Stromal cell of bone marrow (primary cell): ENCODE measurements around the gene CFDP1.

ENCODE experiments used
- DNase-seq: peaks from one replicate; pipeline ENCODE4 v3.0.0-alpha.2; 2012; ENCODE audit warnings: low read depth

The CFDP1 gene

DNA sequence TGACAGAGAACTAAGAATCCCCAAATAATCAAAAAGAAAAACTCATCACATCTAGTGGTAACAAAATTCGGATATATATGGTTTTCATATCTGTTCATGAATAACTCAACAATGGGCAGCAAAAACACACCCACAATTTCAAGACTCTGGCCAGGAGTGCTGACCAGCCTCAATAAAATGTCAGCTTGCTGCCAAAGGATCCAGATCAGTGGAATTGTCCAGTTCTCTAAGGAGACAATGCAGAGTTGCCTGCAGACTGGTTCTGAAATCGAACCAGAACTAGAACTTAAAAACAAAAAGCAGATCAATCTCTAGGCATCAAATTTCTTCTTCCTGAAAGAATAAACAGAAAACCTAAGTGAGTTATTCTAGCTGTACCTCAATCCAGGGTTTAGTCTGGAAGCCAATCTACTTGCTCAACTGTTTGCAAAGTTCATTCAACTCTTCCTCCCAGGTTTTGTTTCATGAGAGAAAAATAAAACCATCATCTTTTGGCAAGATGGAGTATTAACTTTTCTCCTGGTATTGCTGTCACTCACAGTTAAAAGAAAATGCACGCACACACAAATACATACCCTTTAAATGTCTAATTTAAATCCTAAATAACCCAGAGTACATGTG, 61.0 kb downstream of the CFDP1 start:
- peak; percentile 67 for DNase-seq

DNA sequence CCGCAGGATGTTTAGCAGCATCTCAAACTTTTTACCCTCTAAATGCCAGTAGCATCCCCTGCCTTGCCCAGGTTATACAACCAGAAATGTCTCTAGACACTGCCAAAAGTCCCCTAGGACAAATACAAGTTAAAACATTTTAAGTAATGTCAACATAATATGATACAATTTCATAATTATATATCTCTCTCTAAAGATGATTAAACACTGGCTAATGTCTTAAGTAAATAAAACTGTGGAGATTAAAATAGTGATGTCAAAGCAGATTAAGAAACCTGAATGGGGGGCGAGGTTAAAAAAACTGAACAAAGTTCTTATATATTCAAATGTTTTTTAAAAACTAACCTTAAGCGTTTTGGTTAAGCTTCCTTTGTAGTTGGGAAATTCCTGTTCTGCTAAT, 62.1 kb downstream of the CFDP1 start:
- DNase-seq: no peak

DNA sequence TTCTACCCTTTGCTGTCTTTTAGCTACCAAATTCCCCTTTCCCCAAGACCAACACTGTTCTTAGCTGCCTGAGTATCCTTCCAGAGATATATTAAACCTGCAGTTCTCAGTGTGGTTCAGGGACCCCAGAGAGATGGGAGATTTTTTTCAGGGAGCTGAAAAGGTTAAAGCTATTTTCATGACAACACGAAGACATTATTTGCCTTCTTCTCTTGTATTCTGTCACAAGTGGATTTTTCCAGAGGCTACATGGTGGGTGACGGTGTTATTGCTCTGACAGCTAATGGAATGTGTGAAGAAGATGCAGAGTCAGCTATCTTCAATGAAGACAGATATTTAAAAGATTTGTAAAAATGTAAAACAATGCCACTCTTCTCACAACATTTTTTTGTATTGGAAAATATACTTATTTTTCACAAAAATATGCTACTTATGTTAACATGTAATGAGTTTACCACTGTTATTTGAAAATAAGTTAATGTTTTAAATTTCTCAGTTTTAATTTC, 69.0 kb downstream of the CFDP1 start:
- DNase-seq: no peak

DNA sequence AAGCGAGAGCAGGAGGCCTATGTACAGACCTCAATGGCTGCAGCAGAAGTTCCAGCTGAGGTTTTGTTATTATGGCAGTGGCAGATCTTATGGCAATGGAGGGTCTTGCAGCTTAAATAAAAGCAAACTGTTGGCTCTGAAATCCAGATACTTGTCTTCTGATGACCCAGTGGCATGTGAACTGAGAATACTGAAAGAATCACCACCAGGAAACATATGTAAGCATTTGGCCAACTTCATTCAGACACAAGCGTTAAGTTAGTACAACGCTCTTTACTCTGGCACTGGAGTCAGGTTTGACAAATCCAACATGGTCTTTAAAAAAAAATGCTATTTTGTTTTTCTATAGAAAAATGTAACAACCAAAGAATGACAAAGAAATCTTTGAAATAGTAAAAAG, 70.5 kb downstream of the CFDP1 start:
- no peak for DNase-seq

DNA sequence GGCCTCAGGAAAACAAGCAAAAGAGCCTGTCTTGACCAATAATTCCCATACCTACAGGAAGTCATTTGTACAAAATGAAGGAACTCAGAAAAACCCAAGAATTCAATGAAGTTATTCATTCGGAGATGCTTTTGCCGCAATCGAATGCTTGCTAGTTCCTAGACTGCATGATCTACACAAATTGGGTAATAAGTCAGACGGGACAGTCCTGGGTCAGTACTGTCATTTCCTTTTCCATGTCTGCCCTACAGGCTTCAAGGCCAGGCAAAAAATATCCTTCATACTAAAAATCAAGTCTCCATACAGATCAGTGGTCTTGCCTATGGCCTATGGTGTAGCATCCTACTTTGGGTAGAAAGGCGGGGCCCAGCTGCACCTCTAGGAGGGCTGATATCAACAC, 71.4 kb downstream of the CFDP1 start:
- no peak for DNase-seq

DNA sequence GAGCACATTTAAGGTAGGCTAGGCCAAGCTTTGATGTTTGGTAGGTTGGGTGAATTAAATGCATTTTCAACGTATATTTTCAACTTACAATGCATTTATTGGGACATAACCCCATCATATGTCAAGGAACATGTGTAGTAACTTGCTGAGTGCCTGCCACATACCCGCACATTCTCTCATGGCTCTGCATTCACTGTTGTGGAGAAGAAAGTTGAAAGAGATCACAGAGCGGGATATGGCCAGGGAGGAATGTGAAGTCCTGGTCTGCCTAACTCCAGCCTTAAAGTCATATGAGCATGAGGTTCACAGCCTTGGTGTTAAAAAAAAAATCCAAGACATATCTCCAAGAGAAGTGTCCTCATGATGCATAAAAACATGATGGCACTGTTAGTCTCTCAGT, 79.1 kb downstream of the CFDP1 start:
- no peak for DNase-seq

DNA sequence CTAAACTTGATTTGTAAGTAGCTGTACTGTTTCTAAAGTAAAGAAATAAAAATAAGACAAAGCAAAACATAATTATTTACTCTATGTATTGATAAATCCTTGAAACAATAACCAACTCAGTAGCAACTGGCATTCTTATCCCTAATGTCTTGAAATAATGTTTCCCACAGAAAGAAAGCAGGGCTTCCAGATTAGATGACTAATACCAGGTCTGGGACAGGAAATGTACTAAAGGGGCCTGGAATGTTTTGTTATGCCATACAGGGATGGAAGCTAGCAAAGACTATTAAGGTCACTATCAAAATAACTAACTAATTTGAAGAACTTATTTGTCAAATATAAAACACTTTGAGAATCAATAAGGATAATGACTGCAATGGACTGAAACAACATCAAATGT, 82.1 kb downstream of the CFDP1 start:
- DNase-seq: peak; percentile 61

DNA sequence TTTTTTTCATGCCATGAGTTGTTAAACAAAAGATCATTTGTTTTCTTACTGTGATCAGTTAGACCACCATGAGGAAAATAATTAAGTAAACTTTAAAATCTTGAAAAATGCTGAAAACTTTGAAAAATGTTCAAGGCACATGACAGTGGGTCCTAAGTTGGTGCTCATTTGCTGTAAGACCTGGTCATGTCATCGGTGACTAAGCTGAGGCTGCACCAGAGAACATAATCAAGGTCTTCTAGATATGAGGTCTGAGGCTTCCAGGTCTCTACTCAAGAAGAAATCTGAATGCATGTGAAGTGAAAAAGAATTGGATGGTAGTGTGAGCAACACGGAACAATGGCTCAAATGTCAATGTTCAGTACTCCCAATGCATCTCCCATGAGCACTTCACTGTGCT, 87.6 kb downstream of the CFDP1 start:
- no peak for DNase-seq

DNA sequence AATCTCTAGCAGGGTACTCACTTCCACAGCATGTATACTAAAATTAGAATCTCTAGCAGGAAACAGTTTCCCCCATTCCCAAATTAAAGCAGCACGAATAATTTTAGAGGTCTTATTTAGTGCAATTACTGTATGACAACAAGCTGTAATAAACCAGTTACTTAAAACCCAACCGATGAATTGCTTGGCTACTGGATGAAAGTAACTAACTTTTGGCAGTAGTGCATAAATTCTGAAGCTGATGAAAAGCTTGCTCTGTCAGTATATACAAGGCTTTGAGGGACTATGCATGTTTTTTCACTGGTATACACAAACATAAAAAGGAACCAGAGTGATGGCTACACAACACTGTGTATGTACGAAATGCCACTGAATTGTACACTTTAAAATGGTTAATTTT, 89.4 kb downstream of the CFDP1 start:
- no peak for DNase-seq

DNA sequence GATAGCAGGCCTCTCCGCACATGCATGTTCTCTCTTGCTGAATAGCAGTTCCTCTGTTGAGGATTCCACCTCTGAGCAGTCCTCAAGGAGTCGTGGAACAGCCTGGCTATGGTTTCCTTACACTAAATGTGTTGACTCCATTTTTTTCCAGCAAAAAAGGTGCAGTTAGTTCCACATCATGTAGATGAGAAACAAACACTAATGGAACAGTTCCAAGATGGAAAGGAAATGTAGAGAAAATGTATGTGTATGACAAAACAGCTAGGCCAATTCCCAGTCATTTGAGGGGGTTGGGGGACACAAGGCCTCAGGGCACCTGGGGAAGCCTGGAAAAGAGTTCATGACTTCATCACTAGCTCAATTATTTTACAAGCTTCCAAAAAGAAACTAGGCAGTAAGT, 90.0 kb downstream of the CFDP1 start:
- no peak for DNase-seq

DNA sequence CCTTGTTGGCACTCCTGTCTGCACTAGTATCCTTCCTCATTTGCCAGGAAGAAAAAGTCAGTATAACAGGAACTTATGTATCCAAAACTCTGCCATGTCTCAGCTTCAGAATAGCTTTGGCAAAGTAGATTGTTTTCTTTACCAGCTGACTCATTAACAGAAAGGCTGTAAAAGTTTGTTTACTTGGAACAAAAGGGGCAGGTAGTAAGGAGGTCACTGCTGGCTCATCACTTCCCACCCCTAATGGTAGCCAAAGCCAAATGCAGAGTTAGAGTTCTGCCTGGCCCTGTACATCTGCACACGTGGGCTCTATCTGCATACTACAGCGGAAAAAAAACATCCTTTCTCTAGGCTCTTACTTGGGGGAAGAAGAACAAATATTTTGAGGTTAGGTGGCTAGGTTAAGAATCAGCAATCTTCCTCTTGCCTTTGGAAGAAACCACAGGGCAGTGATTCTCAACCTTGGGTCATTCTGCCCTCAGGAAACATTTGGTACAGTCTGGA, 90.9 kb downstream of the CFDP1 start:
- DNase-seq: peak; percentile 69

DNA sequence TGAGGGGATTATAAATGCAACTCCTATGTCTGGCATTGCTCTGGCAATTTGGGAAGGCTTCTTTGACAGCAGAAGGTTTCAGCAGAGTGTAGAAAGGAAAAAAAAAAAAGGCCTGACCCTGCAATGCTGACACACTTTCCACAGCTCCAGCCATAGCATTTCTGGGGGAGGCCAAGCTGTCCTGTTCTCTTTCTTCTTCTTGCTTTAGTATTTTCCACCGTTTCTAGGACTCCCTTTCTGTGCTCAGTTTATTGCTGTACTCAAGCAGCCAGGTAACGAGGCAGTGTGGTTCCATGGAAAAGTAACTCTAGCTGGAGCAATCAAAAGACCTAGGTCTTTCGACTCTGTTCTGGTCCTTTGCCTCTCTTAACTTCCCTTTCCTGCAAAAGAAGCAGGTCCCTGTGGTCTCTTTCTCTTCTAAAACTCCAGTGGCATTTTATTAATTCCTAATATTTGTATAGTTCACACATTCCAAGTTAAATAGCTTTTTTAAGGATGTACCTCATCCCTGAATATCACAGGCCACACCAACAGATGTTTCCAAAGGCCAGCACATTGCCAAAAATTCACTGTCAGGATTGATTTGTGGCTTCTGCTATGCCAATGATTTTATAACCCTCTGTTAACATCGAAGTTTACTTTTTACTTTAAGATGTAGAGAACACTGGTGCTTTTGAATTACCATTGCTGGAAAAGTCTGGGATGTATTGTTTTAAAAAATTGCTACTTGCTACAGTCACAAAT, 91.6 kb downstream of the CFDP1 start:
- DNase-seq: no peak

DNA sequence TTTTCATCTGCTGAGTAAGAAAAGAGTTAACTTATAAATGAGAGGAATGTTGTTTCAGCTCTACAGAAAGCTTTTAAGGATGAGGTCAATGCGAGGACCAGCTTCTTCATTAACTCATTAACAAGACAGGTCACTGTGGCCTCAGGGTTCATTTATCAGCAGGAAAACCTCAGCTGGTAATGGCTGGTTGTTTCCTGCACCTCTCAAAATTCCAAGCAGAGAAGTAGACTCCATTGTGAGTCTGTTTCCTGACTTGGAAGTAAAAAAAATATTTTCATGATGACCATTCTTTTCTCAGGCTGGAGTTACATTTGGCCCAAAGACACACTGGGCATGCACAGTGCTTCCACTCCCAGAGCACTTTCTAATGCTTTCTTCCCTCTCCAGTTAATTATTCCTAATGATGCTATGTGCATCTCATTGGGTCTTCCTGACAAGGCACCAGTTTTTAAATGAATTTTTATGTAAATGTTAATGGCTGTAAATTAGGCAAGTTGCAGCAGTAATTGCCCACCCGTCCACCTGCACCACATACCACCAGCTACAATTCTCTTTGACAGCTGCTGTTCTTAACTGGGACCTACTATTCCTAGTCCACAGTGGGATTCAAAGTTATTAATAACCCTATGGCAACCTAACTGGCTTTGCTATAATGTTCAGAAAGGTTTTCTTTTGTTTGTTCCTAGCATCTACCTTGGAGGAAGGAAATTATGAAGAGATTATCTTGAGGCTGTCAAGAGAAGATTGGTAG, 92.4 kb downstream of the CFDP1 start:
- DNase-seq: no peak

DNA sequence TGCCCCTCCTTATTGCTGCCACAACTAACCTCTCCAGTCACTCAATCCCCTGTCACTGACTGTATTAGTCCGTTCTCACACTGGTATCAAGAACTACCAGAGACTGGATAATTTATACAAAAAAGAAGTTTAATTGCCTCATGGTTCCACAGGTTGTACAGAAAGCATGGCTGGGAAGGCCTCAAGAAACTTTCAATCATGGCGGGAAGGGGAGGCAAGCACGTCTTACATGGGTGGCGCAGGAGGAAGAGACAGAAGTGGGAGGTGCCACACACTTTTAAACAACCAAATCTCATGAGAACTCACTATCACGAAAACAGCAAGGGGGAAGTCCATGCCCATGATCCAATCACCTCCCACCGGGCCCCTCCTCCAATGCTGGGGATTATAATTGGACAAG, 95.9 kb downstream of the CFDP1 start:
- DNase-seq: no peak

DNA sequence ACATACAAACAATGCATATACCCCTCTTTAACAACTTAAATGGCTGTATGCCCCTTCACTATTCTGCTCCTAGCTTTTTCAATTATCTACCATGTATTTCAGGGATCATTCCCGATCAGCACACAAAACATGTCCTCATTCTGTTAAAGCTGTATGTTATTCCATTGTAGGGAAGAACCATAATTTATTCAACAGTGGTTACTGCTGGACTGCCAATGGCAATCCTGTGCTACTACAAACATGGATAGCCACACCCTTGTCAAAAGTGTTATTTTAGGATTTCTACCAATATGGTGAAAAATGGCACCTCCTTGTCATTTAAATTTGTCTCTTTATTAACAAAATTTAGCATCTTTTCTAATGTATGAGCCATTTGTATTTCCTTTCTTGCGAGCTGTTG, 96.8 kb downstream of the CFDP1 start:
- DNase-seq: no peak

DNA sequence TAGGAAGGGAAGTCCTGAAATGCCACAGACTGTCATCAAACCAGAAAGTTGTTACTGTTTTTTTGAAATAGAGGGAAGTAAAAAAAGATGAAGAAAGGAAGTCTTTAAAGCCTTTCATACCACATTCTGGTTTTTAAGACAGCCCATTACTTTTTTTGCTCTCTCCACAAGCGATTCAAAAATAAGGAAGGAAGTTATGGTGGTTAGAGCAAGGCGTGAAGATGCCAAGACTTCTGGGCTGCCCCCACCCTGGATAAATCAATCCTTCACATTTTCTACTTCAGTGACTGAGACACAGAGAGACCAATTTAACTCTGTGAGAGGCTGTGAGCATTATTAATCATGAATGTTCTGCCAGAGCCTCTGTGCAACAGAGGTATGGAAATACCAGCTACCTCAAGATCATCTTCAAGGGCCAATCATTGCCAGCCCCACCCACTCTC, 99.6 kb downstream of the CFDP1 start:
- DNase-seq: no peak

DNA sequence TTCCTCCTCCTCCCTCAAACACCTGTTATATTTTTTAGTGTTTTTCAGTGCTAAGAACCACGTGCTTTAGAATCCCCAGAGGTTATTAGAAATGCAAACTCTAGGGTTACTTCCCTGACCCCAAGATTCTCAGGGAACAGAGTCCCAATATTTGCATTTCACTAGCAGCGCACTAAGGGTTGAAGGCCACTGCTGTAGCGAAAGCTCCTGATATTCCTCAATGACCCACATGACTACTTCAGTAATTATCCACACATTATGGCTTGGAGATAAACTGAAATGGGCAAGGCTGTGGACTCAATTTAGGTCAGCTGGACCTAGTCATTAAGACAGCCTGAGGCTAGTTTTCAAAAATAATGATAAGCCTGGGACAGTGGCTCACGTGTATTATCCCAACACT, 103.4 kb downstream of the CFDP1 start:
- no peak for DNase-seq

DNA sequence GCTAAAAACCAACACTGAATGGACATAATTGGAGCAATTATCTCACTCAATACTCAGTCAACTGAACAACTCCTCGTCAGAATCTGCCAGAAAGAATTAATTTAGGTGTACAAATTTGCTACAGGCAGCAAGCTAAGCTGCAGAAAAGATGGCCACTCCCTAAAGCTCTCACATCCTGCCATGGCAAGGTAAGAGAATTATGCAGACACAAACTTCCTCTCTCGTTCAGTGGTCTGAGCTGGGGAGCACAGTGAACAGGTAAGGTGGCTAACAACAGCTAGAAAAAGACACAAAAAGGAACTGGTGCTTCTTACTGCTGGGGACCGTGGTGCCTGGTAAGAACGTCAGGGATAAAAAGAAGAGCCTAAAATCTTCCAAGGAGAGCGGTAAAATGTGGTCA, 107.0 kb downstream of the CFDP1 start:
- no peak for DNase-seq

DNA sequence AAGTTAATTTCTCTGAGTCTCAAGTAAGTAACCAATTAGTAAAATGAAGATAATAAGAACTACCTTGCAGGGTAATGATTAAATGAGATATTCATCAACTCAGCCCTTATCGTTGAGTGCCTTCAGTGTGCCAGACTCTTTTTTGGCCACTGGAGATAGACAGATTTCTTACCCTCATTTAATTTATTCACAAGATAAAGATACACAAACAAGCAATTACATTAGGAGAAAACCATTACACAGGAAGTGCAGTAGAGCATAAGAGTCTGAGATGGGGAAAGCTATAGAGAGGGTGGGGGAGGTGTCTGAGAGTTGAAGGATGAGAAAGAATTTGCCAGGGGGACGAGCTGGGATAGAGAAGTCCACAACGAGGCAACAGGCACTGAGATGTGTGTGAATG, 109.4 kb downstream of the CFDP1 start:
- DNase-seq: no peak

DNA sequence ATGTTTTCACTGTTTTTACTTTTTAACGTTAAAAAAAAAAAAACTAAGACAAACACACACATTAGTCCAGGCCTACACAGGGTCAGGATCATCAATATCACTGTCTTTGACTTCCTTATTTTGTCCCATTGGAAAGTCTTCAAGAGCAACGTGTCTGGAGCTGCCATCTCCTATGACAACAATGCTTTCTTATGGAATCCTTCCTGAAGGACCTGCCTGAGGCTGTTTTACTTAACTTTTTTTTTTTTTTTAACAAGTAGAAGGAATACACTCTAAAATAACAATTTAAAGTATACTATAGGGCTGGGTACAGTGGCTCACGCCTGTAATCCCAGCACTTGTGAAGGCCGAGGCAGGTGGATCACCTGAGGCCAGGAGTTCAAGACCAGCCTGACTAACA, 110.1 kb downstream of the CFDP1 start:
- DNase-seq: no peak

DNA sequence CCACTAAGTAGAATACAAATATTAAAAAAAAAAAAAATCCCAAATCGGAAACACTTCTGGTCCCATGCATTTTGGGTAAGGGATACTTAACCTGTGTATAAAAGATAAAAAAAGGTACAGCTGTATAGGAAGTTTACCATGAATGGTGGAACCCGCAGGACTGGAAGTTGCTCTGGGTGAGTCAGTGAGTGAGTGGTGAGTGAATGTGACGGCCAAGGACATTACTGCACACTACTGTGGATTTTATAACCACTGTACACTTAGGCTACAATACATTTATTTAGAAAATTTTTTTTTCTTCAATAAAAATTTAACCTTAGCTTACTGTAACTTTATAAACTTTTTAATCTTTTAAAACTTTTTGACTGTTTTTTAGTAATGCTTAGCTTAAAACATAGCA, 110.6 kb downstream of the CFDP1 start:
- DNase-seq: no peak

DNA sequence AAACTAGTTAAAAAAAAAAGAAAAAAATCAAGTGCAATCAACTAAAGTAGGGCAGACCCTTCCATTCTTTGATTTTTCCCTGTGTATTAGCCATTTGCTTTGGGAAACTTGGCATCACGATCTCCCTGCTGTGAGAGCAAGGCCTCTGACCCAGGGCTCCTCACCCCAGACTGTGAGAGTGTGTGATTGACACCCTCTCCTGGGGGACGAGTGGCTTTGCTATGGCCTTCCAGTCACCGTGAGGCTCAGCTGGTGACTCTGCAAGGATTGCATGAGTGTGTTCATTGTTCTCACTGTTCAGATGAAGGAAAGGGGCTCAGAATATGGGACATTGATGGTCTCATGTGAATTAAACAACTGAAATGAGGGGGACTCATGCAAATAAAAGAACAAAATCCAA, 112.9 kb downstream of the CFDP1 start:
- no peak for DNase-seq
